GM23248 (cell line): ENCODE results near the gene MAGEB2. TPM values are rescaled to one million over a fixed set of nuclear protein-coding genes. Genes with fewer than 3 reads are reported as not detected.

Experiments
- DNase-seq: peaks from one replicate; pipeline ENCODE4 v3.0.0-alpha.2; 2015
- H2AFZ ChIP-seq: fragments of 200-600 bp; sonication (generic); 2 replicates; pipeline ENCODE4 v1.6.1; 2016; ENCODE audit warnings: antibody characterized with exemption
- H3F3A ChIP-seq: fragments of 200-600 bp; sonication (generic); 2 replicates; pipeline ENCODE4 v1.6.1; 2016; ENCODE audit warnings: mild to moderate bottlenecking, antibody characterized with exemption, mixed run types; ENCODE audit not compliant: insufficient read depth
- H3K27ac ChIP-seq: fragments of 200-600 bp; sonication (generic); 2 replicates; pipeline ENCODE4 v1.5.1; 2016; ENCODE audit warnings: mild to moderate bottlenecking
- H3K27me3 ChIP-seq: fragments of 200-600 bp; sonication (generic); replicated peaks from 2 replicates; pipeline ENCODE4 v1.6.1; 2016; ENCODE audit warnings: mild to moderate bottlenecking; ENCODE audit not compliant: insufficient read depth
- H3K36me3 ChIP-seq: fragments of 200-600 bp; sonication (generic); 2 replicates; pipeline ENCODE4 v1.6.1; 2016; ENCODE audit warnings: low read depth, mild to moderate bottlenecking
- H3K4me1 ChIP-seq: fragments of 200-600 bp; sonication (generic); 2 replicates; pipeline ENCODE4 v1.6.1; 2016; ENCODE audit warnings: mild to moderate bottlenecking; ENCODE audit not compliant: insufficient read depth
- H3K4me2 ChIP-seq: fragments of 200-600 bp; sonication (generic); one replicate; pipeline ENCODE4 v1.6.1; 2016; ENCODE audit warnings: mild to moderate bottlenecking; ENCODE audit not compliant: unreplicated experiment
- H3K4me3 ChIP-seq: fragments of 200-600 bp; sonication (generic); 2 replicates; pipeline ENCODE4 v1.5.1; 2016; ENCODE audit warnings: mild to moderate bottlenecking
- H3K79me2 ChIP-seq: fragments of 200-600 bp; sonication (generic); 2 replicates; pipeline ENCODE4 v1.6.1; 2016; ENCODE audit warnings: mild to moderate bottlenecking; ENCODE audit not compliant: insufficient read depth
- H3K9ac ChIP-seq: fragments of 200-600 bp; sonication (generic); 2 replicates; pipeline ENCODE4 v1.6.1; 2016; ENCODE audit warnings: mild to moderate bottlenecking
- H3K9me2 ChIP-seq: fragments of 200-600 bp; sonication (generic); 2 replicates; pipeline ENCODE4 v1.6.1; 2016; ENCODE audit warnings: mixed run types, mild to moderate bottlenecking, moderate library complexity; ENCODE audit not compliant: insufficient read depth
- H3K9me3 ChIP-seq: fragments of 200-600 bp; sonication (generic); one replicate; pipeline ENCODE4 v1.6.1; 2017; ENCODE audit warnings: low read depth
- H4K20me1 ChIP-seq: fragments of 200-600 bp; sonication (generic); 2 replicates; pipeline ENCODE4 v1.6.0; 2016; ENCODE audit not compliant: insufficient read depth
- EZH2 ChIP-seq: fragments of 200-600 bp; sonication (generic); IDR thresholded peaks from 2 replicates; pipeline ENCODE4 v1.6.1; 2018; ENCODE audit warnings: antibody characterized with exemption, mild to moderate bottlenecking; ENCODE audit not compliant: insufficient read depth, poor library complexity, severe bottlenecking
- EZH2phosphoT487 ChIP-seq: fragments of 200-600 bp; sonication (generic); IDR thresholded peaks from 2 replicates; pipeline ENCODE4 v1.6.1; 2018; ENCODE audit warnings: antibody characterized with exemption, moderate library complexity, mild to moderate bottlenecking, low read depth; ENCODE audit not compliant: insufficient read depth
- WGBS, 2 experiments: methylation state at CpG; one replicate each; pipeline ENCODE4 v1.1.6; 2015 to 2017; ENCODE audit warnings: low lambda C conversion rate in 2 of 2, low coverage in 1 of 2; ENCODE audit errors: missing lambda C conversion rate in 2 of 2; 5-methylcytosine and 5-hydroxymethylcytosine counted together
- in situ Hi-C: fragments of 300-500 bp; cut with MboI; formaldehyde crosslinking; loops from 2 replicates; pipeline ENCODE4 v1.15.0; 2020
- polyA plus RNA-seq: library from polyadenylated mRNA; unstranded; fragments of >200 nt; fragmentation: Nextera tagmentation; extraction: Ambion mirVana; gene quantifications from 2 replicates; pipeline ENCODE4 v1.2.1, GENCODE V29; 2016
- total RNA-seq: library from RNA; depleted of rRNA; stranded (reverse); fragments of >200 nt; shearing (Covaris generic); gene quantifications from 2 replicates; pipeline ENCODE4 v1.2.3, GENCODE V29; 2014; rRNA removed

MAGEB2 gene, protein sequence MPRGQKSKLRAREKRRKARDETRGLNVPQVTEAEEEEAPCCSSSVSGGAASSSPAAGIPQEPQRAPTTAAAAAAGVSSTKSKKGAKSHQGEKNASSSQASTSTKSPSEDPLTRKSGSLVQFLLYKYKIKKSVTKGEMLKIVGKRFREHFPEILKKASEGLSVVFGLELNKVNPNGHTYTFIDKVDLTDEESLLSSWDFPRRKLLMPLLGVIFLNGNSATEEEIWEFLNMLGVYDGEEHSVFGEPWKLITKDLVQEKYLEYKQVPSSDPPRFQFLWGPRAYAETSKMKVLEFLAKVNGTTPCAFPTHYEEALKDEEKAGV
- total RNA-seq (not detected in 2 replicates), polyA plus RNA-seq (not detected in 2 replicates)

DNA sequence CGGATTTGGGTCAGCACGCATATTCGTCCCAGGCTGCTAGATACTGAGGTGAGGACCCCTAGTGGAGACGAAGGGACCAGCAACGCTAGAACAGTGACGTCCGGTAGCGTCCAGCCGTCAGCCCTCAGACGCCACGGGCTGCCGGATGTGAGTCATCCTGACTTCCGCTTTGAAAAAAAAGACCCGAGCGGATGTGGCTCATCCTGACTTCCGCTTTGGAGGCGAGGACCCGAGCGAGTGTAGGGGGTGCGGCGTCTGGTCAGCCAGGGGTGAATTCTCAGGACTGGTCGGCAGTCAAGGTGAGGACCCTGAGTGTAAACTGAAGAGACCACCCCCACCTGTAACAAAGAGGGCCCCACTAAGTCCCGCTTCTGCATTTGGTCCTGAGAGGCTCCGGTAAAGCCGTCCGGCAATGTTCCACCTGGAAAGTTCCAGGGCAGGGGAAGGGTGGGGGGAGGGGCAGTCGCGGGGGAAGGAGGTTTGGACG, at the start of gene MAGEB2:
MAGEB2 (plus strand) TSS at position 207 of the 487 bp plus-strand sequence. CDS start 3,018 bp downstream, outside the sequence.
- in situ Hi-C loops = no loop called here
- Histone ChIP-seq H3K36me3 (no peaks in the 10 kb centered on the region), H3K79me2 (no peaks in the 10 kb centered on the region), H3F3A (no peaks in the 10 kb centered on the region), H3K27me3 (no peaks in the 10 kb centered on the region), H4K20me1 (no peaks in the 10 kb centered on the region), H3K4me1 (no peaks in the 10 kb centered on the region), H3K9me3 (no peaks in the 10 kb centered on the region), H3K4me2 (no peak within 1 kb of the TSS), H2AFZ (no peak within 1 kb of the TSS), H3K9ac (no peak within 1 kb of the TSS), H3K27ac (no peak within 1 kb of the TSS), H3K4me3 (no peak within 1 kb of the TSS), H3K9me2 (no peaks in the 10 kb centered on the region)
- 85 to 91% methylated on average over 19 to 29 of the region's 29 CpGs for WGBS, 2 experiments
- no peak for DNase-seq
- TF ChIP-seq EZH2phosphoT487 (no peak), EZH2 (no peak)

DNA sequence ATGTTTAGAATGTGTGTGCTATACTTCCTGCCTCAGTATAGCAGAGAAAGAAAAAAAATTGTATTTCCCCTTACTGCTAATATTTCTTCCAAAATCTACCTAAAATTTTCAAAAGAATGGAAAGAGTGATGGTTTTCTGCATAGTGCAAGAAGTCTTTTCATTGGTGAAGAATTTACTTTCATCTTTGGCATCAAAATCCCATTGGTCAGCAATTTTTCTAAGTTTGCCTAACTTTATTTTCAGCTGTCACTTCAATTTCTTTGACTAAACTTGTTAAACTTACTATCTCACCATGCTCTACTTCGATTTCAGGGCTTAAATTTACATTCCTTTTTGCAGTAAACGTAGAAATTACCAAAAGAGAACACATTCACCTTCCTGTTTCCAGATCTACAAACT, 44.5 kb upstream of the MAGEB2 start:
- Histone ChIP-seq H3K4me3 (no peak overlapping the region), H2AFZ (no peak overlapping the region), H3K9me2 (no peaks in the 10 kb centered on the region), H3K9ac (no peak overlapping the region), H3K79me2 (no peaks in the 10 kb centered on the region), H3K27me3 (no peaks in the 10 kb centered on the region), H4K20me1 (no peaks in the 10 kb centered on the region), H3K9me3 (no peaks in the 10 kb centered on the region), H3K27ac (no peak overlapping the region), H3F3A (no peaks in the 10 kb centered on the region), H3K4me2 (no peak overlapping the region), H3K36me3 (no peaks in the 10 kb centered on the region), H3K4me1 (no peaks in the 10 kb centered on the region)
- in situ Hi-C loops = no loop called here
- TF ChIP-seq EZH2 (no peak), EZH2phosphoT487 (no peak)
- DNase-seq = no peak
- 0 to 4% methylated on average over 2 of the region's 2 CpGs for WGBS, 2 experiments

DNA sequence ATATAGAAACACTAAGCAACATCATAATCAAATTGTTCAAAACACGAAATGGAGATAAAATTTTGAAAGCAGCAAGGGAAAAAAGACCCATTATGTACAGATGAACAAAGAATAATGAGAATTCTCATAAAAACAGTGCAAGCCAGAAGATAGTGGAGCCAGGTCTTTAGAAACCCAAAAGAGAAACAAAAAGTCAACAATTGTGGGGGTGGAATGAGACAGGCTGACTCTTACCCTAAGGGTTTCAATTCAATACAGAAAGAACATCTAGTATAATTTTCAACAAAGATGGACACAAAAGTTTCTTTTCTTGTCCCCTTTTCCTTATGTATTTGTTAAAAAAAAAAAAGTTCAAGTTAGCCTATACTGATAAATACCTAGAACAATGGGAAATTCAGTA, 34.0 kb upstream of the MAGEB2 start:
- Histone ChIP-seq H3K4me1 (no peaks in the 10 kb centered on the region), H3K36me3 (no peaks in the 10 kb centered on the region), H3K9ac (no peak overlapping the region), H3K27ac (no peak overlapping the region), H3F3A (no peaks in the 10 kb centered on the region), H2AFZ (no peak overlapping the region), H3K4me3 (no peak overlapping the region), H3K9me3 (no peaks in the 10 kb centered on the region), H3K9me2 (no peaks in the 10 kb centered on the region), H4K20me1 (no peaks in the 10 kb centered on the region), H3K4me2 (no peak overlapping the region), H3K27me3 (no peaks in the 10 kb centered on the region), H3K79me2 (no peaks in the 10 kb centered on the region)
- 0 to 4% methylated on average over 1 of the region's 1 CpG for WGBS, 2 experiments
- no peak for TF ChIP-seq EZH2phosphoT487
- no peak for TF ChIP-seq EZH2
- DNase-seq = no peak
- in situ Hi-C loops = no loop called here

DNA sequence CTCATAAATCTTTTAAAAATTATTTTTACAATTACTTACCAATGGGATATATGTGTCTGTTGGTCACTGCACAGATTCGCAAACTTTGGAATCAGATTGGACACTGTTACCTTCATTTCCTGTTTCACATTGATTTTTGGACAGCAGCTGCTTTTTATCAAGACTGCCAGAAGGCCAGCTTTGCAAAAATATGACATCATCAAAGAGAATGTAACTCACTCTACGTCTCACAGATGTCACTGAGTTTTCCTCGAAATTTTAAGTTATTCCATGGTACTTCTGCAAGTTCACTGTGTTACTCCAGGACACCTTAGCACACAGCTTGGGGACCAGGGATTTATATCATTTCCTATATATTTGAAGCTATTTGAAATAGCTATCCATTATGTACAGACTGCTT, 31.8 kb upstream of the MAGEB2 start:
- no peaks in the 10 kb centered on the region for H4K20me1 ChIP-seq
- no peak overlapping the region for H3K27ac ChIP-seq
- TF ChIP-seq EZH2 (no peak), EZH2phosphoT487 (no peak)
- no peak overlapping the region for H3K4me2 ChIP-seq
- no peaks in the 10 kb centered on the region for H3K4me1 ChIP-seq
- no peaks in the 10 kb centered on the region for H3K9me2 ChIP-seq
- no peaks in the 10 kb centered on the region for H3K27me3 ChIP-seq
- no peaks in the 10 kb centered on the region for H3K36me3 ChIP-seq
- 29% methylated on average over 3 of the region's 3 CpGs for WGBS, 2 experiments
- no peaks in the 10 kb centered on the region for H3F3A ChIP-seq
- in situ Hi-C loops = no loop called here
- H3K79me2 ChIP-seq = no peaks in the 10 kb centered on the region
- no peaks in the 10 kb centered on the region for H3K9me3 ChIP-seq
- H2AFZ ChIP-seq = no peak overlapping the region
- H3K9ac ChIP-seq = no peak overlapping the region
- no peak overlapping the region for H3K4me3 ChIP-seq
- no peak for DNase-seq
